ENCODE results near the gene LDLR. TPM values are rescaled to one million over a fixed set of nuclear protein-coding genes. Genes with fewer than 3 reads are reported as not detected.
A peak's percentile ranks its signal among the peaks of the same experiment; 100 is the strongest.

LDLR gene
- total and polyA plus RNA-seq, 2 of the 4 experiments (the other 2 are of a cell fraction): 45.2 to 53.8 TPM

DNA sequence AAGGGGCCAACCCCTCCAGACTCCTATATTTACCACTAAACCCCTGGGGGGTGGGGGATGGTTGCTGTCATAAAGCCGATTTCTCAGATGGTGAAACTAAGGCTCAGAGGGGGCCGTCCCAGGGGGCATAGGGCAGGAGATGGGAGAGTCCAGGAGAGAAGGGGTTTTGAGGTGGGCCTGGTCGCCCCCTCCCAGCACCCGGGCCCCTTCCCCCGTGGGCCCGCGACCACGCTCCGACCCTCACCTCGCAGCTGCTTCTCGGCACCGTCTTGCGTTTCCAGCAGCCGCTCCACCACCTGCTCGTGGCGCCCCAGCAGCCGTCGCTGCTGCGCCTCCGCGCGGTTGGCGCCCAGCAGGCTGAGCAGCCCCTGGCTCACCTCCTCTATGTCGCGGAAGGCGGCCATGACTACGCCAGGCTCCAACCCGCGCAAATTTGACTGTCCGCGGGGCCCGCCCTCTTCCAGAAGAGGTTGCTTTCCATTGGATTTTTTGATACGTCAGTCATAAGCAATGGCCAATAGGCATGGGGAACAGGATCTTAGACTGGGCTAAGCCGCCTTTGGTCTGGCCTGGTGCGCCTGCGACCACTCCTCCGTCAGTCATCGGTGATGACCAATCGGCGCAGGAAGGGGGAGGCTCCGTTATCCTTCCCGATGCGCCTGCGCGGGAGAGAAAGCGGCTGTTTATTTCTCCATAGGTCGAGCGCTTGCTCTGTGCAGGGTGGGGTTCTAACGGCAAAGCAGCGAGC lies 66.3 kb downstream of the LDLR start, which contains the start of gene SPC24:
Gene SPC24, minus strand, starts transcription at position 410 of the 748 bp plus-strand sequence. Its CDS starts 6 bp downstream, at position 404.
- dilution Hi-C loops (cut with HindIII; ENCODE audit: low sequenced_read_pairs, unreplicated experiment): no loop called here
- peak; percentile 98 for ATAC-seq (ENCODE audit: low read depth)
- in situ Hi-C loops (cut with MboI; ENCODE audit: low sequenced_read_pairs): no loop called here
- Histone ChIP-seq H3K4me3 (ENCODE audit: insufficient read depth, low read depth, low read length) (peak within 1 kb of the TSS; percentile 63), H3K9me3 (ENCODE audit: control insufficient read depth, insufficient read depth, low read length) (no peaks in the 10 kb centered on the region), H2AFZ (replicated peaks; ENCODE audit: low read length, poor library complexity) (peak within 1 kb of the TSS; percentile 96), H4K5ac (ENCODE audit: low read depth, low read length) (peak within 1 kb of the TSS; percentile 86), H3K4me1 (ENCODE audit: control insufficient read depth, insufficient read depth, low read length) (peaks cover 22% of the 10 kb centered on the region), H3K27ac (ENCODE audit: insufficient read depth, low read length) (peak within 1 kb of the TSS; percentile 67), H3K9me1 (ENCODE audit: insufficient read depth, low read length) (peaks cover 5% of the 10 kb centered on the region; the same call in 1 of the 2 replicates), H2BK20ac (ENCODE audit: low read depth, low read length) (peak within 1 kb of the TSS; percentile 66), H4K8ac (ENCODE audit: low read depth in 2 of 2, low read length in 2 of 2) (peak within 1 kb of the TSS; percentile 86 to 97), H2BK15ac (ENCODE audit: low read depth, low read length) (peak within 1 kb of the TSS; percentile 51; the same call in 1 of the 3 replicates), H3K14ac (replicated peaks; ENCODE audit: low read depth, low read length) (peak within 1 kb of the TSS; percentile 91), H4K91ac (ENCODE audit: insufficient read depth, low read depth, low read length) (peak within 1 kb of the TSS; percentile 95), H3K56ac (ENCODE audit: extremely low read depth, insufficient read depth, low read length) (peak within 1 kb of the TSS; percentile 91), H2AK5ac (ENCODE audit: low read depth, low read length) (peak within 1 kb of the TSS; percentile 98), H3K4me2 (ENCODE audit: low read depth, low read length) (peak within 1 kb of the TSS; percentile 55), H3K18ac (ENCODE audit: low read depth, low read length) (peak within 1 kb of the TSS; percentile 53), H2AK9ac (replicated peaks; ENCODE audit: low read depth, low read length, poor library complexity) (peak within 1 kb of the TSS; percentile 75), H4K20me1 (ENCODE audit: insufficient read depth, low read length) (no peaks in the 10 kb centered on the region), H2BK120ac (ENCODE audit: low read depth, low read length) (peak within 1 kb of the TSS; percentile 49), H3K23ac (ENCODE audit: low read depth, low read length) (peak within 1 kb of the TSS; percentile 78), H2BK5ac (ENCODE audit: low read depth, low read length, poor library complexity, severe bottlenecking) (peak within 1 kb of the TSS; percentile 60), H3K27me3 (ENCODE audit: control insufficient read depth, insufficient read depth, low read length) (no peaks in the 10 kb centered on the region), H3K36me3 (ENCODE audit: control insufficient read depth, insufficient read depth, low read length) (no peaks in the 10 kb centered on the region), H3K79me1 (ENCODE audit: low read depth in 1 of 2, low read length in 2 of 2) (peaks cover 13 to 34% of the 10 kb centered on the region in 2 experiments), H3K9ac (ENCODE audit: low read depth, low read length) (peak within 1 kb of the TSS; percentile 52), H3K4ac (ENCODE audit: low read depth, low read length) (peak within 1 kb of the TSS; percentile 91)
- CTCF ChIA-PET: no interaction called here
- intact Hi-C loops (cut with micrococcal nuclease): no loop called here
- BruUV-seq (replicated peaks): no TSS peak
- POLR2A ChIA-PET (ENCODE audit: unreplicated experiment): interaction anchor here (1.2 kb wide), 1 partner anchor 12 kb away, joined by 3 read pairs; no protein-coding TSS in a partner anchor
- peak; percentile 99 for DNase-seq
- WGBS, 2 experiments (ENCODE audit: extremely low coverage in 2 of 2, insufficient read length in 1 of 2): 1% methylated on average over 22 of the region's 50 CpGs; no CpG with 5 or more reads in 1 of the 2 experiments
- TF ChIP-seq FOS (IDR thresholded peaks at IDR 0.05; ENCODE audit: low read depth, low read length) (peak; percentile 66; the same call in 1 of the 2 replicates), CEBPB (IDR thresholded peaks at IDR 0.05; ENCODE audit: low read depth, low read length) (no peak), MAFK (IDR thresholded peaks at IDR 0.05; ENCODE audit: low read depth, low read length) (no peak), MAZ (IDR thresholded peaks at IDR 0.05; ENCODE audit: borderline replicate concordance, low read depth, low read length) (peak; percentile 36; the same call in 1 of the 2 replicates), SMC3 (IDR thresholded peaks at IDR 0.05; ENCODE audit: low read depth, low read length) (no peak), CHD1 (IDR thresholded peaks at IDR 0.05; ENCODE audit: low read depth, low read length) (no peak), POLR2A (IDR thresholded peaks at IDR 0.05; ENCODE audit: low read depth, low read length) (peak; percentile 35; the same call in 1 of the 2 replicates), MXI1 (IDR thresholded peaks at IDR 0.05; ENCODE audit: borderline replicate concordance, low read depth, low read length) (peak; percentile 93), NFE2L2 (IDR thresholded peaks at IDR 0.05; ENCODE audit: low read depth, low read length) (no peak), BHLHE40 (IDR thresholded peaks at IDR 0.05; ENCODE audit: low read depth, low read length) (no peak), RFX5 (IDR thresholded peaks at IDR 0.05; ENCODE audit: low read depth, low read length) (no peak), RCOR1 (IDR thresholded peaks at IDR 0.05; ENCODE audit: insufficient replicate concordance, low read length) (no peak)
- TF ChIP-seq, protein P1, sequence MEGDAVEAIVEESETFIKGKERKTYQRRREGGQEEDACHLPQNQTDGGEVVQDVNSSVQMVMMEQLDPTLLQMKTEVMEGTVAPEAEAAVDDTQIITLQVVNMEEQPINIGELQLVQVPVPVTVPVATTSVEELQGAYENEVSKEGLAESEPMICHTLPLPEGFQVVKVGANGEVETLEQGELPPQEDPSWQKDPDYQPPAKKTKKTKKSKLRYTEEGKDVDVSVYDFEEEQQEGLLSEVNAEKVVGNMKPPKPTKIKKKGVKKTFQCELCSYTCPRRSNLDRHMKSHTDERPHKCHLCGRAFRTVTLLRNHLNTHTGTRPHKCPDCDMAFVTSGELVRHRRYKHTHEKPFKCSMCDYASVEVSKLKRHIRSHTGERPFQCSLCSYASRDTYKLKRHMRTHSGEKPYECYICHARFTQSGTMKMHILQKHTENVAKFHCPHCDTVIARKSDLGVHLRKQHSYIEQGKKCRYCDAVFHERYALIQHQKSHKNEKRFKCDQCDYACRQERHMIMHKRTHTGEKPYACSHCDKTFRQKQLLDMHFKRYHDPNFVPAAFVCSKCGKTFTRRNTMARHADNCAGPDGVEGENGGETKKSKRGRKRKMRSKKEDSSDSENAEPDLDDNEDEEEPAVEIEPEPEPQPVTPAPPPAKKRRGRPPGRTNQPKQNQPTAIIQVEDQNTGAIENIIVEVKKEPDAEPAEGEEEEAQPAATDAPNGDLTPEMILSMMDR (conservative IDR thresholded peaks at IDR 0.05; ENCODE audit: low read depth, low read length): 0 out of 2 replicates have a peak, but pooled peaks have one; percentile 4
- TF ChIP-seq, protein P2, sequence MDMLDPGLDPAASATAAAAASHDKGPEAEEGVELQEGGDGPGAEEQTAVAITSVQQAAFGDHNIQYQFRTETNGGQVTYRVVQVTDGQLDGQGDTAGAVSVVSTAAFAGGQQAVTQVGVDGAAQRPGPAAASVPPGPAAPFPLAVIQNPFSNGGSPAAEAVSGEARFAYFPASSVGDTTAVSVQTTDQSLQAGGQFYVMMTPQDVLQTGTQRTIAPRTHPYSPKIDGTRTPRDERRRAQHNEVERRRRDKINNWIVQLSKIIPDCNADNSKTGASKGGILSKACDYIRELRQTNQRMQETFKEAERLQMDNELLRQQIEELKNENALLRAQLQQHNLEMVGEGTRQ (IDR thresholded peaks at IDR 0.05; ENCODE audit: low read depth, low read length): no peak
